Mucosa of descending colon (tissue), 3 donors: ENCODE measurements around the gene FAM20B. TPM values are rescaled to one million over a fixed set of nuclear protein-coding genes. Genes with fewer than 3 reads are reported as not detected.
A peak's percentile ranks its signal among the peaks of the same experiment; 100 is the strongest.

Source experiments
- ATAC-seq: fragments of 200-7000 bp; cut with Tn5 transposase; one replicate; pipeline ENCODE4 v1.9.1; 2020; ENCODE audit warnings: mild to moderate bottlenecking, moderate library complexity
- DNase-seq, 3 donors: peaks; one replicate each; pipeline ENCODE4 v3.0.0-alpha.2; 2020
- H3K36me3 ChIP-seq: fragments of 200-600 bp; one replicate; pipeline ENCODE4 v1.8.0; 2021; ENCODE audit warnings: low read depth, mild to moderate bottlenecking
- H3K4me1 ChIP-seq: fragments of 200-600 bp; one replicate; pipeline ENCODE4 v1.8.0; 2021; ENCODE audit warnings: low read depth, mild to moderate bottlenecking
- H3K4me3 ChIP-seq: fragments of 200-600 bp; one replicate; pipeline ENCODE4 v1.8.0; 2021; ENCODE audit warnings: mild to moderate bottlenecking
- H3K9me3 ChIP-seq: fragments of 200-600 bp; one replicate; pipeline ENCODE4 v1.8.0; 2021; ENCODE audit warnings: mild to moderate bottlenecking
- intact Hi-C, 2 donors: fragments of 100-400 bp; cut with DNase I in 1 of 2; cut with micrococcal nuclease in 1 of 2; formaldehyde crosslinking; loops; one replicate each; pipeline versions ENCODE4 v1.11.0 to v1.11.1; 2022; cut with DNase I, micrococcal nuclease
- total RNA-seq, 3 donors: library from RNA; stranded (reverse); fragmentation: NEBNext Ultra II Directional in 2 of 3; extraction: Animal tissue kit (Norgen Biotek cat#: 25700) in 2 of 3; gene quantifications; one replicate each; pipeline versions ENCODE4 v1.2.1 to v1.2.4, GENCODE V29; 2021 to 2023
- TF ChIP-seq, protein P1 (sequence below): fragments of 200-600 bp; IDR thresholded peaks from one replicate; pipeline ENCODE4 v1.8.0; 2022; ENCODE audit warnings: antibody characterized with exemption, mild to moderate bottlenecking
- donor health status: DM: no; HTN: no; CAD: no; lungs with moderate emphysema.
- donor health status: DM: no; HTN: no; CAD: no.
- donor health status: DM: no; HTN: yes; CAD: no.

FAM20B gene
- total RNA-seq, 3 donors from 2014 or later, result 28.6 to 86.8 (median 36.5) TPM

GRCh38 chr1:179058487-179059483, 33.1 kb downstream of the FAM20B start:
- Histone ChIP-seq H3K4me3 (no peak overlapping the region), H3K4me1 (no peaks in the 10 kb centered on the region), H3K36me3 (no peaks in the 10 kb centered on the region), H3K9me3 (no peaks in the 10 kb centered on the region)
- ATAC-seq, result no peak
- DNase-seq, result no peak
- intact Hi-C loops, result no loop called here
- TF ChIP-seq, protein P1, sequence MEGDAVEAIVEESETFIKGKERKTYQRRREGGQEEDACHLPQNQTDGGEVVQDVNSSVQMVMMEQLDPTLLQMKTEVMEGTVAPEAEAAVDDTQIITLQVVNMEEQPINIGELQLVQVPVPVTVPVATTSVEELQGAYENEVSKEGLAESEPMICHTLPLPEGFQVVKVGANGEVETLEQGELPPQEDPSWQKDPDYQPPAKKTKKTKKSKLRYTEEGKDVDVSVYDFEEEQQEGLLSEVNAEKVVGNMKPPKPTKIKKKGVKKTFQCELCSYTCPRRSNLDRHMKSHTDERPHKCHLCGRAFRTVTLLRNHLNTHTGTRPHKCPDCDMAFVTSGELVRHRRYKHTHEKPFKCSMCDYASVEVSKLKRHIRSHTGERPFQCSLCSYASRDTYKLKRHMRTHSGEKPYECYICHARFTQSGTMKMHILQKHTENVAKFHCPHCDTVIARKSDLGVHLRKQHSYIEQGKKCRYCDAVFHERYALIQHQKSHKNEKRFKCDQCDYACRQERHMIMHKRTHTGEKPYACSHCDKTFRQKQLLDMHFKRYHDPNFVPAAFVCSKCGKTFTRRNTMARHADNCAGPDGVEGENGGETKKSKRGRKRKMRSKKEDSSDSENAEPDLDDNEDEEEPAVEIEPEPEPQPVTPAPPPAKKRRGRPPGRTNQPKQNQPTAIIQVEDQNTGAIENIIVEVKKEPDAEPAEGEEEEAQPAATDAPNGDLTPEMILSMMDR, result no peak

DNA sequence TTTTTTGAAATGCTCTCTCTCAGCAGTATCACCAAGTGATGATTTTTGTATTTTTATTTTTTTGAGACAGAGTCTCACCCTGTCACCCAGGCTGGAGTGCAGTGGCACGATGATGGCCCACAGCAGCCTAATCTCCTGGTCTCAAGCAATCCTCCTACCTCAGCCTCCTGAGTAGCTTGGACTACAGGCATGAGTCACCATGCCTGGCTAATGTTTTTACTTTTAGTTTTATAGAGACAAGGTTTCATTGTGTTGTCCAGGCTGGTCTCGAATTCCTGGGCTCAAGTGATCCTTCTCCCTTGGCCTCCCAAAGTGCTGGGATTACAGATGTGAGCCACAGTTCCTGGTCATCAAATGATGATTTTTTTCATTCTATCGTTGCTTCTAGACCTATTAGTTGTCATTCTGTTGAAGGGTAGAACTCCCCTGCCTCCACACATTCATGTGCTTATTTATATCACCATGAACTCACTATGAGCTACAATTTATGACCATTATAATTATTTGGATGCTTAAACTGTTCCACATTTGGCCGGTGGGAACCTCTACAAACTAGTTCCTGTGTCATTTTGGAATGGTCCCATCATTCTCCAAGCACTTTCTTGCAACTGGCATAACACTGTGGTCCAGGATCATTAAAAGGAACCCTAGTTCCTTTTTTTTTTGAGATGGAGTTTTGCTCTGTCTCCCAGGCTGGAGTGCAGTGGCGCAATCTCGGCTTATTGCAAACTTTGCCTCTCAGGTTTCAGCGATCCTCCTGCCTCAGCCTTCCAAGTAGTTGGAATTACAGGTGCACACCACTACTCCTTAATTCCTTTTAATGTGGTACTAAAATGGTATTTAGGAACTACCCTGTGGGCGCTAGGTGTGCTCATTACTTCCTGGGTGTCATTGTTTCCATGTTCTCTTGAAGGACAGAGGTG, 35.9 kb downstream of the FAM20B start:
- intact Hi-C loops, result no loop called here
- no peaks in the 10 kb centered on the region for H3K4me1 ChIP-seq
- no peak for ATAC-seq
- H3K4me3 ChIP-seq, result no peak overlapping the region
- DNase-seq, result no peak
- TF ChIP-seq, protein P1, result no peak
- H3K36me3 ChIP-seq, result no peaks in the 10 kb centered on the region
- no peaks in the 10 kb centered on the region for H3K9me3 ChIP-seq

GRCh38 chr1:179066471-179066870, 40.8 kb downstream of the FAM20B start:
- DNase-seq, result no peak
- no peaks in the 10 kb centered on the region for H3K4me1 ChIP-seq
- TF ChIP-seq, protein P1, result no peak
- no peaks in the 10 kb centered on the region for H3K9me3 ChIP-seq
- H3K36me3 ChIP-seq, result no peaks in the 10 kb centered on the region
- H3K4me3 ChIP-seq, result no peak overlapping the region
- intact Hi-C loops, result no loop called here
- no peak for ATAC-seq

- TF ChIP-seq, protein P1, result no peak
- Histone ChIP-seq H3K4me3 (no peak overlapping the region), H3K9me3 (no peaks in the 10 kb centered on the region), H3K36me3 (no peaks in the 10 kb centered on the region), H3K4me1 (peaks cover 8% of the 10 kb centered on the region)
- DNase-seq (no peak), ATAC-seq (no peak)
- intact Hi-C loops, result no loop called here
These were observed 51.7 kb downstream of the FAM20B start for GRCh38 chr1:179077396-179077795.

DNA sequence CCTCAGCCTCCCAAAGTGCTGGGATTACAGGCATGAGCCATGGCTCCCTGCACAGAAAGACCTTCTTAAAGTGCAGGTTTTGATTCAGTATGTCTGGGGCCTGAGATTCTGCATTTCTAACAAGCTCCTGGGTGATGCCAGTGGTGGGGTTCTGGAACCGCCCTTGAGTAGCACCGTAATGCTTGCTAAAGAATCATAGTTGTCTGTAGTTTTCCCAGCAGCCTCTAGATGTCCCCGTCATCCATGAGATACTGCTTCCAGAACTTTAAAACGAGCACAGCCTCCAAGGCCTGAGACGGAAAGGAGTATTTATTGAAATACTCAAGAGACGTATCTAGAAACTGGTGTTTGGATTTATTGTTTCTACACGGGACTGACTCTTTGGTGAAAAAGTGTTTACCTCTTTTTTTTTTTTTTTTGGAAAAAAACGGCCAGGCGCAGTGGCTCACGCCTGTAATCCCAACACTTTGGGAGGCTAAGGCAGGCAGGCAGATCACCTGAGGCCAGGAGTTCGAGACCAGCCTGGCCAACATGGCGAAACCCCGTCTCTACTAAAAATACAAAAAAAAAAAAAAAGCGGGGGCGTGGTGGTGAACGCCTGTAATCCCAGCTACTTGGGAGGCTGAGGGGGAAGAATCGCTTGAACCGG, 53.5 kb downstream of the FAM20B start:
- intact Hi-C loops, result no loop called here
- no peak overlapping the region for H3K4me3 ChIP-seq
- H3K9me3 ChIP-seq, result no peaks in the 10 kb centered on the region
- peak; percentile 26 for ATAC-seq
- no peaks in the 10 kb centered on the region for H3K36me3 ChIP-seq
- peak in 1 of 3 donors; percentile 80 for DNase-seq
- TF ChIP-seq, protein P1, result peak; percentile 52
- peaks cover 20% of the 10 kb centered on the region for H3K4me1 ChIP-seq
